GM12872 (cell line): ENCODE measurements around the gene UCN3.

ENCODE experiments used
- CTCF ChIP-seq: IDR thresholded peaks from 3 replicates; pipeline ENCODE4 v1.5.1; 2011; ENCODE audit warnings: low read depth, mild to moderate bottlenecking, low read length, moderate library complexity; ENCODE audit not compliant: insufficient read depth

UCN3 gene

GRCh38 chr10:5334196-5334880 lies 30.4 kb upstream of the UCN3 start:
- TF ChIP-seq CTCF, result no peak

GRCh38 chr10:5338010-5338409 lies 26.8 kb upstream of the UCN3 start:
- TF ChIP-seq CTCF, result no peak

GRCh38 chr10:5343092-5343491 lies 21.7 kb upstream of the UCN3 start:
- TF ChIP-seq CTCF, result no peak

- peak; percentile 21; the same call in 1 of the 3 replicates for TF ChIP-seq CTCF
These were observed 21.2 kb upstream of the UCN3 start for GRCh38 chr10:5343561-5343960.

GRCh38 chr10:5343979-5344378 lies 20.8 kb upstream of the UCN3 start:
- TF ChIP-seq CTCF, result no peak

GRCh38 chr10:5344746-5345145 lies 20.0 kb upstream of the UCN3 start:
- TF ChIP-seq CTCF, result no peak

GRCh38 chr10:5346881-5347280 lies 17.9 kb upstream of the UCN3 start:
- no peak for TF ChIP-seq CTCF
